Activated CD4-positive, CD25-positive, alpha-beta regulatory T cell (primary cell): ENCODE data around the gene CACNA1C.

Experiments
- DNase-seq, 4 experiments: peaks; one replicate each; lab custom pipeline; 2025; lab: John Stamatoyannopoulos, UW

Gene CACNA1C

DNA sequence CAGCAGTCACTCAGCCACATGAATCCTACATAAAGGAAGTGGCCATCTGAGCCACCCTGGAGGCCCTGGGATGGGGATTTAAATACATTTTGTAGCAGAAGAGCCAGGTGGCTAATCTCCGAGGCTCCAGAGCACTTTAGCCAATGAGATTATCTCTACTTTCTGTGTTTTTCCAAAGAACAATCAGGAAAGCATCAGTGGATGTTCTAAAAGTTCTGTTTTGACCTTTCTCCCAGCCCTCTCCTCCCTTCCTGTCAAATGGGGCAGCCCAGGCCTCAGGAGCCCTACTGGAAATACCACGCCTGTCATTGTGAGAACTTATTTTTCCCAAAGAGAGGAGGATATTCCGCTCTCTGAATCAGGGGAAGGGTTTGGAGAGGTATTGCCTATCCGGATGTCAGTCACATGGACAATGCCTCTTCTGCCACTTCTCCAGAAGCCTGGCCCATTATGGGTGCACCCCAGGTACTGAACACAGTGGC lies 405.2 kb downstream of the CACNA1C start:
- no peak for DNase-seq

DNA sequence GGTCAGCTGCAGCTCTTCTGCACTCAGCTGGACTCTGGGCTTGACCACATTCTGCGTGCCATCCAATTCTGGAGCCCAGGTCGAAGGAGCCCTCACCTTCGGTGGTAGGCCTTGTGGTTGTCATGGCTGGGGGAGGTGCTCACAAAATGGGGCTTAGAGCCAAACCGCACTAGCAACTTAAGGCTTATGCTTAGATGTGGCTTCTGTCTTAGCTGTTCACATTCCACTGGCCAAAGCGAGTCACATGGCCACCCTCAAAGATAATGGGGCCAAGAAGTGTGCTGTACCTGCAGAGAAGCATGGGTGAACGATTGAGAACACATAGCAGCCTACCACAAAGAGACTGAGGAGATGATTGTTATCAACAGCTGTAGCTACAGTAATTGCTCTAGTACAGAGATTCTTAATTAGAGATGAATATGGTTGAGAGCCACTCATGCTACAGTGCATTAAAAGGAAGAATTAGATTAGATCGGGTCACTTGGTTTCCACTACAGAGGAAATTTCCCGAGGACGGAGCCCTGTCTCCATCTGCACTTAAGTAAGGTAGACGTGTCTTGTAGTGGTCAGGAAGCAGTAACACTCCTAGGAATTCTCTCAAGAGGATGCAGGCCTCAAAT lies 407.4 kb downstream of the CACNA1C start:
- DNase-seq, result no peak

DNA sequence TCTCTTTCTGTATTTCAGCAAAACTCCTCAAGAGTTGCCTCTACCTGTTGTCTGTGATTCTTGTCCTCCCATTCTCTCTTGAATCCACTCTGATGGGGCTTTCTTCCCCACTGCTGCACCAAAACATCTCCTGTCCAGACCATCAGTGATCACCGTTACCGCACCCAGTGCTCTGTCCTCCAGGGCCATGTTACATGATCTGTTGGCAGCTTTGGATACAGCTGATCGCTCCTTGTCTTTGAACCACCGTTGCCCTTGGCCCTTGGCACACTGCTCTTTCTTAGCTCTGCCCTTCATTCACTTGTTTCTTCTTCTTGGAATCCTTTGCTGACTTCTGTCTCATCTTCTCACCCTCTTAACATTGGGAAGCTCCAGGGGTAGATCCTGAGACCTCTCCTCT lies 408.3 kb downstream of the CACNA1C start:
- no peak for DNase-seq

DNA sequence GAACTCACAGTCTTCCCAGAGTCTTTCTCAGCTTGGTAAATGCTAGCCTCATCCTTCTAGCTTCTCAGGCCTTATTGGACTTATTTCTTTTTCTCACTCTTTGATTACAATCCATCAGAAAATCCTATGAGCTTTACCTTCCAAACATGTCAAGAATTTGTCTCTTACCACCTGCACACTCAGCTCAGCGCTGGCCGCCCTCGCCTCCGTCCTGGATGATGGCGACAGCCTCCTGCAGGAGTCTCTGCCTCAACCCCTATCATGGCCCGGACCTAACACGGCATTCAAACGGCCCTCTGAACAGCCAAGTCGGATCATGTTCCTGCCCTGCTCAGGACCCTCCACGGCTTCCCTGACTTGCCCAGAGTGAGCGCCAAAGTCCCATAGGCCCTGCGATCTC lies 408.9 kb downstream of the CACNA1C start:
- no peak for DNase-seq

DNA sequence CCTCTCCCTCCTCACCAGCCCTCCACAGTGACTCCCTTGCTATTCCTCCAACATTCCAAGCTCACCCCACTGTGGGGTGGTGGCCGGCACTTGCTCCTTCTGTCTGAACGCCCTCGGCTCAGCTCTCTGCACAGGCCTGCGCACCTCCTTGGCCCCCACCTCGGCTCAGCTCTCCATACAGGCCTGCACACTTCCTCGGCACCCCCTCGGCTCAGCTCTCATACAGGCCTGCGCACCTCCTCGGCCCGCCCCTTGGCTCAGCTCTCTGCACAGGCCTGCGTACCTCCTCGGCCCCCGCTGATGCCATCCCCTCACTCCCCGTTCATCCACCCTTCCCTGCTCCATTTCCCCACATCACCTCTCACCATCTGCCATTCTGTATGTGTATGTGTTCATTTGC lies 409.3 kb downstream of the CACNA1C start:
- no peak for DNase-seq

DNA sequence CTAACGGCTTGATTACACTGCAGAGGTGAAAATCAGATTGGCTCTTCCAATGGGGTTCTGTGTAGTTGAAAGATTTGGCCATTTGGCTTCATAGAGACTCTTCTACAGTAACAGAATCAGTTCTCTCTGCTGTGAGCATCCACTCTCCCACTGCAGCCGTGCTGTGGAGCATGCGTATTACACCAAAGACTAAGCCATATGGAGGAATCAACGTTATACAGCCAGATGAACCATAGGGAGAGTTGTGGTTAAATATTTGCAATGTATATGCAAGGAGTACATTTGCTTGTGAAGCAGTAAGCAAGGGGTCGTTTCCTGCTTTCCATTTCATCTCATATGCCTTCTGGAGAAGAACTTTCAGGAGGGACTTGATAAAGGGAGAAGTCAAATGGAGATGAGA lies 410.9 kb downstream of the CACNA1C start:
- no peak for DNase-seq

DNA sequence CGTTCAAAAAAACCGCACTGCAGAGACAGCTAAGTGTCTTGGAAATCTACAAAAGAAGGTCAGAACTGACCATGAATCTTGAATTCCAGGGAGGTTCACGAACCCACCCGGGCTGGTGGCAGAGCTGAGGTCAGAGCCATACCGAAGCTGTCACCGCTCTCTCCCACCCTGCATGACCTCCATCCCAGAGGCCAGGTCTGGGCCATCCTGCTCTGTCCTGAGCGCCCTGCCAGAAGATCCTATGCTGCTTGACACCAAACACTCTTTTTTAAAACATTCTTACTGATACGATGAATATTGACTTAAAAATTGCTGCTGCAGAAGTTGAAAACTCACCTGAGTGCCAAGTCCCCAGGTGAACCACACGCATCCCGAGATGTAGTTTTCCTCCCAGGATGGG lies 412.9 kb downstream of the CACNA1C start:
- DNase-seq, result no peak

DNA sequence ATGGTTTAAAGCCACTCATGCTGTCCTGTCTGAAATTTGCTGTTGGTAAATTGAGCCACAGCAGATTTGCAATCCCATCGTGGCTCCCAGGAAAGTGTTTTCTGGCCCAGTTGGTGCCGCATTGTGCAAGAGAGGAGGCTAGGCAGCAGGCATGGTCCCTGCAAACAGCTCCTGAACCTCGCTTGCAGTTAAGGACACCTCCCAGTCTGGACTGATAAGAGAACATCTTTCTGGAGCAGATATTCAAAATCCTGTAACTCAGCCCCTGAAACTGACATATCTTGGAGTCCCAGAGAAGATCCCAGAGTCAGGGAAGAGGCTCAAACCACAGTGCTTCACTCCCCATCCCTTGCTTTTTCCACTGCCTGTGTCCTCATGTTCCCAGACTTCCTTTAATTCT lies 413.4 kb downstream of the CACNA1C start:
- DNase-seq, result no peak

DNA sequence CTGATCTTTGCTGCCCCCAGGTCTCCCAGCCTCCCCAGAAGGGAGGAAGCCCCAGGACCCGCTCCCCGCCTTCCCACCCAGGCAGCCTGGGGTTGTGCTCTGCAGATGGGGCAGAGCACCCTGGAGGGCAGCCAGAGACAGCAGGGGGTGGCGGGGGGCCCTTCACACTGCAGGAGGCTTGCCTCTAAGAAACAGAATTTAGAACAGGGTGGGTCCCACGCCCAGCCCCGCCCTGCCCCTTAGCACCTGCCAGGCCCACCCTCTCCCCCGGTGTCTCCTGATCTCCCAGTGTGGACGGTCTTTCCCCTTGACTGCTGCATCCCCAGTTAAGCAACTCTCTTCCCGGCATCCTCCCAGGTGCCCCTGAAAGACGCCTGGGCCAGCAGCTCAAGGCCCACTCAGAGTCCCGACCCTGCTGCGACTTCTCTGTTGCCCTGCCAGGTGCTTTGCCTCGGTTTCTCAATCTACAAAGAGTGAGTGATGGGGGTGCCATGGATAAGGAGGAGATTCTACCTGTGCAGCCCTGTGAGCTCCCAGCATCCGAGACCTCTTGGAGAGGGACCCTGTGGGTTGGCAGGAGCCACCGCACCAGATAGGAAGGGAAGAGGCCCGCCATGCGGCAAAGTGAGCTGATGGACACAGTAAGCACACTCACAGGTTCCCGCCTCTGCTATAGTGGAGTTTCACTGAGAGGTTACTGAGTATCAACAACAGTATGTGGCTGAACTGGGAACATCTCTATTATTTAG lies 414.8 kb downstream of the CACNA1C start:
- no peak for DNase-seq

DNA sequence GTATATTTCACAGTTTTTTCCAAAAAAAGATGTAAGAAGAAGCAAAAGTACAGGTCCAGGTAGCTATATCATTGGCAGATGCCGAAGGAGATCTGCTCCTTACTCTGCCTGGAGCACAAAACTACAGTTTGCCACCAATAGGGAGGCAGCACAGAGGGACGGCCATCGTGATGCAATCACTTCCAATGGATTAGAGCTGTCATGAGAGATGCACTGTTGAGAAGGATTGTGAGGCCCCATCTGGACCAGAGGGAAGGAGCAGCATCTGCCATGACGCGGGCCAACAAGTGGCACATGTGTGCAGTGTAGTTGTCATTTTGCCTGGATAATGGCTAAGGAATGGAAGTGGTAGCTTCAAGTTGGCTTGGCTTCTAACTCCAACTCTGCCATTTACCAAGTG lies 423.2 kb downstream of the CACNA1C start:
- no peak for DNase-seq

DNA sequence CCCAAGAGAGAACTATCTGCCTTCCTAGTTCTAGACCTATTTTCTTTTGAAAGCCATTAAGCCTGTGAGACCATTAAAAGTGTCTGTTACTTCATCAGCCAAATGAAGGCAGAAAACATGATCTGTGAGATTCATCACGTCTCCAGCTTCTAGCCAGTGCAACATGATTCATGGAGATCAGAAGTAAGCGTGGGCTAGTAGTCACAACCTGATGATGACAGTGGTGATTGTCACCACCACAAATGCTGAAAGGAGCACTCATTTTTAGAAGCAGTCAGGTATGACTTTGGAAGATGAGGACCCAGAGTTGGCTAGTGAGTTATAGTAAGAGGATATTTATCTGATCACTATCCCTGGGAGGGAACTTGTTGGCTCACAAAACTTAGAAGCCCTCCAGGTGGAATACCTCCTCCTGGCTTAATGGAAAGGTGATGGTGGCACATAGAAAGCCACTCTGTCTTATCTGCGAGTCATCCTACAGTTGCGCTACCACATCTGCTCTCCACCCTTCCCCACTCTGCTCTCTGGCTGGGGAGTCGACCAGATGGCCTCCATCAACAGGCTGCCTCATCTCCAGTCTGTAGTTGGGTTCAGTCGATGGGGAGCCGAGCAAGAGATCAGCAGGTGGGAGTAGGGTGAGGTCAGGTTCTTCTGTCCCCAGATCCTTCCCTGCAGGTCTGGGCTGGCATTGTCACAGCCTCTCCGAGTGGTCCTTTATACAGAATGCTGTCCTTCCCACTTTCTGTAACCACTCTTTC lies 424.4 kb downstream of the CACNA1C start:
- no peak for DNase-seq

DNA sequence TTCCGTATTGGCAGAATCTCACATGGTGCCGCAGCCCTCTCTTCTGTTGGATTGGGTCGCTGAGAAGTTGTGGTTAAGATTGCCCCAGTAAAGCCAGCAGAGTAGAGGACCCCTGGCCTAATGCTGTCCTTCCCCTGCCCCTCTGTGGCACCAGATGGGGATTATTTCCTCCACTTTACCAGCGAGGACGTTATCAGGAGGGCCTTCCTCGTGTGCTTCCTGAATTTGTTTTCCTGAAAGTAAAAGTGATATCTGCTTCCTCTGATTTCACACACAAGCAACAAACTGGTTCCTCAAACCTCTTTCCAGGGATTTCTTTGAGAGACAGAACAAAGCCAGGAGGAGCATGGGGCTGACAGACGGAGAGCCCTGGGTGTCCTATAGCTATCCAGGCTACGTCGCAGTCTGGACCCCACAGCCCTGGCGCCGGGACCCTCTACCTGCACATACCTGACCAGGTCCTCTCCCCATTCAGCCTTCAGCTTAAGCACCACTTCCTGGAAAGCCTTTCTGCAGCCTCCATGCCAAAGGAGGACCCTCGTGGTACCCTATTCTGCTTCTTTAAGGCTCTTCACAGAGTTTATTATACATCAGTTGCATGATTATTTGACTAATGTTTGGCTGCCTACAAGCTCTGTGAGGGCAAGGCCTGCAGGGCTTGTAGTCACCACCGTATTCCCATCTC lies 427.2 kb downstream of the CACNA1C start:
- no peak for DNase-seq

DNA sequence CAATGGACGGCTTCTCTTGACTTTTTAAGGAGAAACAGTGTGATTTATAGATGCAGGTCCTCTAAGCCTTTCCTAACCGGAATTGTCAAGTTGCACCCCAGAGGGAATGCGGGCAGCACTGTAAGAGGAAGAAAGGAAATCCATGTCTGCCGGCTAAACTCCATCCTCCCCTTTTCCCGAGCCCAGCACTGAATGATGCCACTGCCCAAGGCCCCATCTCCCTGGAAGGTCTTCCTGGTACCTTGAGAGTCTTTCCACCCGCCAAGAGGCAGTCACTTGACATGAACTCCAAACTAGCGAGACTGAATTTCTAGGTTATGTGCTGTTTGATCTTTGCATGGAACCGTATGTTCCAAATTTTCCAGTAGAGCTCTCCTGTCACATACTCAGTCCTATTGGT lies 428.6 kb downstream of the CACNA1C start:
- no peak for DNase-seq

DNA sequence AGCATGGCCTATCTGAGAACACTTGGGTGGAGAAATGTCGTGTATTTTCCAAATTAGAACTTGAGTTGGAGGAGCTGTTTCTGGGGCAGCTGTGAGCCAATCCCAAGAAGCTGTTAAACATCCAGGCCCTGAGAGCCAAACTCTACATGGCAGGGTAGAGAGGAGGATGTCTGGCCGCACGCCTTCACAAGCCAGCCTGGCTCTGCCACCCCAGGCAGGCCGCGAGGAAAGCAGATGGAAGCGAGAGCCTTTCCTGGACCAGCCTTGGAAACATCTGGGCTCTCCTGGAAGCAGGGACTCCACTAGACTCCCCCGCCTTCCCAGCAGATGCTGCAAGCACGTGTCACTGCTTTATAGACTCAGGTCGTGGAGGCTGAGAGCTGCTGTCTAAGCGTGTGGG lies 429.2 kb downstream of the CACNA1C start:
- no peak for DNase-seq

DNA sequence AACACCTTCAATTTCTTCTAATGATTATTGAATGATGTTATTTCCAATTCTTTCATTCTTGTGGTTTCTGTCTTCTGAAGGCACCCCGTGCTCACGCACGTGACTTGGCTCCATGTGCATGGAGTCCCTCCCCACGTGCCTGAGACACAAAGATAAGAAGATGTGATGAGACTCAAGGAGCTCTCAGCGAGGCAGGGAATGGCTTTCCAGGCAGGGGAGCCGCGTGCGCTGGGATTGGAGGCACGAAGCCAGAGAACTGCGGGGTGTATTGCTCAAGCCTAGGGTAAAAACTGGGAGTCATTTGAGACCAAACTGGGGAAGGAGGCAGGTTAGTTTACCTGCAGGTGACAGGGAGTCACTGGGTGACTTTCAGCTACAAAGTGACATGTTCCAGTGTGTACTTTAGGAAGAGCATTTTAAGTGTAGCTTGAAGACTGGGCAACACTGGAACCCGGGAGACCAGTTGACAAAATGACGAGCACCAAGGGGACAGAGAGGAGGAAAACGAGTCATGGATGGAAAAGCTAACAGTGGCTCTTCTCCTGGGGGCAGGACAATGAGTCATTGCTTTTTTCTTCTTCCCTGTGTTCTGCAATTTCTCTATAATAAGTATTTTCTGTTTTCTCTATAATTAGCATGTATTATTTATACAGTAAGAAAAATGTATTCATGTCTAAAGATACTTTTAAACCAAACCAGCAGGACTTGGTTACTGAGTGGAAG lies 430.3 kb downstream of the CACNA1C start:
- no peak for DNase-seq

DNA sequence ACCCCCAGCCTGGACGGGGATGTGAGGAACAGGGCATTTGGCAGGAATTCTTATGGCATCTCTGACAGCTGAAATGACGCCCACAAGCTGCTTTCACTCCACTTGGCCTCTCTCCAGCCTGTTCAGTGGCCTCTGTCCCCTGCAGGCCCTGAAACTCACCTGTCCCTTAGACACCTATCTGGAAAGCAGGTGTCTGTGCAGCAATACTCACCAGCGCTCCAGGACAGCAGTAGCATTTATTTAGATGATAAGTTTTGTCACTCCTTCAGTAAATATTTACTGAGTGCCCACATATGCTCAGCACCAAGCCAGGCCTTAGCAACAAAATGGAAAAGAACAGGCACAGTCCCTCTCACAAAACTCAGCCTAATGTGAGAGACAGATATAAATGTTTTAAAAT lies 430.9 kb downstream of the CACNA1C start:
- no peak for DNase-seq

DNA sequence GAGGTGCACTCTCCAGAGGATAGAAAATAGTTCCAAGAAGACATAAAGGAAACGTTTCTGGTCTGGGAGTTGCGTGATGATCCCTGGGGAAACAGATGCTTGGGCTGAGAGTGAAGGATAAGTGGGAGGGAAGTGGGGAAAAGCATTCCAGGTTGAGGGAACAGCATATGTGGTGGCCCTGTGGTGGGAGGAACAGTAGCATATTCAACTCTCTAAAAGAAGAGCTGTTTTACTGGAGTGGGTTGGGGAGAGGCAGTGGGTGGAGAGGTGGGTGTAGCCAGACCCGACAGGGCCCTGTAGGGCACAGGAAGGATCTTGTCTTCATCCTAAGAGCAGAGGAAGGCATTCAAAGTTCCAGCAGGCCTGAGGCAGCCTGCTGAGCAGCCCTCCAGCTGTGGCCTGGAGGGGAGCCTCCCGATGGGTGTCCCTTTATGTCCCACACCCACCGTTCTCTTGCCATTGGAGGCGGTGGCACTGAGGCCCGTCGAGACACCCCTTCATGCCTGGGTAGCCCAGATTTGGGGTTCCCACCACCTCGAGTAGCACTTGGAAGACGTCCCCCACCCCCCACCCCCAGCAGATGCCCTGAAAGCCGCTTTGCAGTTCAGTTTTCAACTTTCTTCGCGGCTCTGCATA lies 431.5 kb downstream of the CACNA1C start:
- DNase-seq, result no peak

DNA sequence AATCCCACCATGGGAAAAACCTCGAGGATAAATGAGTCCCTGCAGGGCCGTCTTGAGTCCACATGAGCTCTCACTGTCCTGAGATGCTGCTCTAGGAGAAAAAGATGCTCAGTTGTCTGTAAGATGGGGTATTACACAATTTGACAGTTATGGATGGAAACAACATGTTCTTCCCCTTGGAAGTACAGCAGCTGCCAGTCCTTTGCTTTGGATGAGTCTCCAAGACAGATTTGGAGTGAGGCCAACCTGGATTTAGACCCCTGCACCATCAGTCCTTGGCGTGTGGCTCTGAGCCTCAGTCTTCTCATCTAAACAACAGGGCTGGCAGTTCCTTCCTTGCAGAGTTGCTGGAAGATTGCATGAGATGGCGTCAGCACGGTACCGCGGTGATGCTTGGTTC lies 432.9 kb downstream of the CACNA1C start:
- DNase-seq, result no peak

DNA sequence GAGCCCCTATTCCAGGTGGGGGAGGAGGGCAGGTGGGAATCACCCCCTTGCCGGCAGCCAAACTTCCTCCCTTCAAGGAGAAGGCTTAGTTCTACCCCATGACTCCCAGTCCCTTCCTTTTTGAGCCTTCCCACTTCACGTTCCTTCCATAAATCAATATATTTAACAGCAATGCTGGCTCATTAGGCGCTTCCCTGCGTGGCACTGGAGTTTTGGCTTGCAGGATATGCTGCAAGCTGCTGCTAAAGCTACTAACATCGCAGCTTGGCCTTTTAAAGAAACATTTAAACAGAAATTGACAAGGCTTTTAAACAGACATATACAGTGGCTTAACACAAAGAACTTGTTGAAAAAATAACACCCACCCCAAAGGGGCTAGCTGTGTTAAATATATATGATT lies 434.0 kb downstream of the CACNA1C start:
- DNase-seq, result no peak

DNA sequence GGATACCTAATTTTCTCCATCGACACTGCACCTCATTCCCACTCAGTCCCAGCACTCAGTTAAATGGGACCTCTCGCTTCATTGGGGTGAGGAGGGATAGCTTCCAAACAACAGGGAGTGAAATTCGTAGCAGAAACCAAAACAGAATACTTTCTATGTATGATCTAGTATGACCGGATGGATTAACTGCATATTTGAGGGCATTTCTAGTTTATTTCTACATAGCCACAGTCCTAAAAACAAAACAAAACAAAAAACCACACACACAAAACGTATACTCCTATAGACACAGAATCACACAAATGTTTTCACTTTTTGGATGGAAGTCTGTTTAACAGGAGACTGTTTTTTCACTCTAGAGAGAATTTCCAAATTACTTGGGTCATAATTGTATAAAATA lies 434.5 kb downstream of the CACNA1C start:
- DNase-seq, result no peak

DNA sequence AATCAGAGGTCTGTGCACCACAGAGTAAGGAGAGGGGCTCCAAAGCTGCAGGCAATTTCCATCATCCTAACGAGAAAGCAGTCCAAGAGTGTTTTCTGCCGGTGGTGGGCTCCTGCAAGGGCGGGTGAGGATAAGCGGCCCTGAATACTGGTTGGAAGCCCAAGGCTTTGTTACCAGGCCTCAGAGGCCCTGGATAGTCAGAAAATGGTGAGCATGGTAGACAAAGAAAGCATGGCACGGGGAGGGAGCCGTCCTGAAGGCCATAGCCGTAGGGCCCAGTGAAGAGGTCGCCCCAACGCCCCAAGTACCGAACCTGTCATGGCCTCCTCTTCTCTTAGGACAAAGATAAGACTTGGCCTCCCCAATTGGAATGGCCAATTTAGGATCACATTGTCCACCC lies 435.3 kb downstream of the CACNA1C start:
- DNase-seq, result no peak
